ENCODE results near the gene ZIK1.

The ZIK1 gene

DNA sequence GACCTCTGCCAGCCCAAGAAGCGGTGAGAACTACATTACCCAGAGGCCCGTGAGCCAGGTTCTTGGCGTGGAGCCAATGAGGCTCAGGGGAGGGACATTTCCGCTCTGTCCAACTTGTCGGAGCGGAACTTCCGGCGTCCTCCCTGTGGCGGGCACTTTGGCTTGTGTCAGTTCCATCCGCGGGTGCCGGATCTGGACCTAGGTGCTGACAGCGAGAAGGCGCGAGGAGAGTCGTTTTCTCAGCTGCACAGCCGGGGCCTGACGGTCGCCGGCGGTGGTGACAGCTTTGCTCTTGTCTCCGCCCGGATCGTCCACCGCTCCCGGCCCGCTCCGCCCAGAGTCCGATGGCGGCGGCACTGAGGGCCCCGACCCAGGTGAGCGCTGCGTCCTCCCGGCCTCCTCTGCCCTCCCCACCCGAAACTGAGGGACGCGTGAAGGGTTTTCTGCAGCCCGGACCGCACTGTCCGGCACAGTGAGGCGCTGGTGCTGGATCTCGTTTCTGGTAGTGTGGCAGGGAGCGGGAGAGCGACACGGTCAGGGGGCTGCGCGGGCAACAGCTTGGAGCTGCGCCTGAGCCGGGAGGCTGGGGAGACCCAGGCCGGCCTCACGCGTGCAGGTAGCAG is 15.9 kb downstream of the ZIK1 start, which contains the start of gene ZNF530:
TSS of gene ZNF530 (plus strand) at position 125 of the 623 bp plus-strand sequence. CDS start 4,461 bp downstream, outside the sequence.
- in situ Hi-C loops (cut with MboI; ENCODE audit: low sequenced_read_pairs, unreplicated experiment) = no loop called here
- TF ChIP-seq, protein P1, sequence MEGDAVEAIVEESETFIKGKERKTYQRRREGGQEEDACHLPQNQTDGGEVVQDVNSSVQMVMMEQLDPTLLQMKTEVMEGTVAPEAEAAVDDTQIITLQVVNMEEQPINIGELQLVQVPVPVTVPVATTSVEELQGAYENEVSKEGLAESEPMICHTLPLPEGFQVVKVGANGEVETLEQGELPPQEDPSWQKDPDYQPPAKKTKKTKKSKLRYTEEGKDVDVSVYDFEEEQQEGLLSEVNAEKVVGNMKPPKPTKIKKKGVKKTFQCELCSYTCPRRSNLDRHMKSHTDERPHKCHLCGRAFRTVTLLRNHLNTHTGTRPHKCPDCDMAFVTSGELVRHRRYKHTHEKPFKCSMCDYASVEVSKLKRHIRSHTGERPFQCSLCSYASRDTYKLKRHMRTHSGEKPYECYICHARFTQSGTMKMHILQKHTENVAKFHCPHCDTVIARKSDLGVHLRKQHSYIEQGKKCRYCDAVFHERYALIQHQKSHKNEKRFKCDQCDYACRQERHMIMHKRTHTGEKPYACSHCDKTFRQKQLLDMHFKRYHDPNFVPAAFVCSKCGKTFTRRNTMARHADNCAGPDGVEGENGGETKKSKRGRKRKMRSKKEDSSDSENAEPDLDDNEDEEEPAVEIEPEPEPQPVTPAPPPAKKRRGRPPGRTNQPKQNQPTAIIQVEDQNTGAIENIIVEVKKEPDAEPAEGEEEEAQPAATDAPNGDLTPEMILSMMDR (IDR thresholded peaks at IDR 0.05; ENCODE audit: borderline replicate concordance, control extremely low read depth, extremely low read depth, insufficient read depth, missing control alignments) = no peak
- peak; percentile 93 for DNase-seq (ENCODE audit: low spot score)

GRCh38 chr19:57606931-57607330 is 23.0 kb downstream of the ZIK1 start:
- in situ Hi-C loops (cut with MboI; ENCODE audit: low sequenced_read_pairs, unreplicated experiment) = no loop called here
- DNase-seq (ENCODE audit: low spot score) = no peak
- TF ChIP-seq, protein P1 (IDR thresholded peaks at IDR 0.05; ENCODE audit: borderline replicate concordance, control extremely low read depth, extremely low read depth, insufficient read depth, missing control alignments) = no peak

DNA sequence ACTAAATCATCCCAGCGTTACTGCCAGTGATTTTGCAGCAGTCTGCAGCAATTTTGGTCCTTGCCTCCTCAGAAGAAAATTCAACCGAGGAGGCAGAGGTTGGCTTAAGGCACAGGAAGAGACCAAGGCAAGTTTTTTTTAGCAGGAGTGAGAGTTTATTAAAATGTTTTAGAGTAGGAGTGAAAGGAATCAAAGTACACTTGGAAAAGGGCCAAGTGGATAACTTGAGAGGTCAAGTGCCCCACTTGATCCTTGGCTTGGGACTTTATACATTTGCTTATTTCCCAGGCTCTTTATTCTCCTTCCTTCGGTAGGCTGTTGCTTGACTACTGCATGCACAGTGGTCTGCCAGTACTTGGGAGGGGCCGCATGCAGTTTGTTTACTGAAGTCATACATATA is 27.2 kb downstream of the ZIK1 start:
- TF ChIP-seq, protein P1 (IDR thresholded peaks at IDR 0.05; ENCODE audit: borderline replicate concordance, control extremely low read depth, extremely low read depth, insufficient read depth, missing control alignments) = no peak
- in situ Hi-C loops (cut with MboI; ENCODE audit: low sequenced_read_pairs, unreplicated experiment) = no loop called here

DNA sequence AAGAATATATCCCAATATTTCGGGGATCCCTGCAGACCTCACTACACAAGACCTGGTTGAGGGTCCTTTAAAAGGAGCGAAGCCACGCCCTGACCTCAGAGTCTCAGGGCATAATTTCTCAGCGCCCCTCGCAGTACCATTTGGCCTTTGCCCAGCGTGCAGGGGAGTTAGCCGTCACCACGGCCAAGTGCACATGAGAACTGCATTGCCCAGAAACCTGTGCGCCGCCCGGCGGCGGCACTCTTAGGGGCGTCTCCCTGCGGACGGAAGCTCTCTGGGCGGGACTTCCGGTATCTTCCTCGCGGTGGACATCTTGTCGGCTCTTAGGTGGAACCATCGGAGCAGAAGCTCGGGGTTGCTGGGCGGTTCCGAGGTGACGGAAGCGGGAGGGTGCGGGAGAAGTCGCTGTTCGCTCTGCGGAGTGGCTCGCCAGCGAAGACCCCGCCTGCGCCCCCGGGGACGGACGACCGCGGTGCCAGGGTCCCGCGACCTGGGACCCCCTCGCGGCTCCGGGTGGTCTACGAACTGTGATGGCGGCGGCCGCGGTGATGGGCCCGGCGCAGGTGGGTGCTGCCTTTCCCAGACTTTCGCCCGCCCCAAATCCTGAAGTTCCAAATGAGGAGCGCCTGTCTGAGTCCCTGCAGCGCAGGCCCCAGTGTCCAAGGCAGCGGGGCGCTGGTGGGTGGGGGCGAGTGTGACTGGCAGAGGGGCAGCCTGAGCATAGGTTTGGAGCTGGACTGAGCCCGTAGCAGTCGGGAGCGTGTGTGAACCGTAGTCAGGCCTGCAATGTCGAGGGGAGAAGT is 30.2 kb downstream of the ZIK1 start, which contains the start of gene ZNF134:
TSS of gene ZNF134 (plus strand) at position 302 of the 803 bp plus-strand sequence. CDS start 5,227 bp downstream, outside the sequence.
- TF ChIP-seq, protein P1 (IDR thresholded peaks at IDR 0.05; ENCODE audit: borderline replicate concordance, control extremely low read depth, extremely low read depth, insufficient read depth, missing control alignments) = no peak
- in situ Hi-C loops (cut with MboI; ENCODE audit: low sequenced_read_pairs, unreplicated experiment) = no loop called here
- DNase-seq (ENCODE audit: low spot score) = peak; percentile 96

More for the DNA sequence above, 27.2 kb downstream of the ZIK1 start:
- DNase-seq (ENCODE audit: low spot score) = no peak

DNA sequence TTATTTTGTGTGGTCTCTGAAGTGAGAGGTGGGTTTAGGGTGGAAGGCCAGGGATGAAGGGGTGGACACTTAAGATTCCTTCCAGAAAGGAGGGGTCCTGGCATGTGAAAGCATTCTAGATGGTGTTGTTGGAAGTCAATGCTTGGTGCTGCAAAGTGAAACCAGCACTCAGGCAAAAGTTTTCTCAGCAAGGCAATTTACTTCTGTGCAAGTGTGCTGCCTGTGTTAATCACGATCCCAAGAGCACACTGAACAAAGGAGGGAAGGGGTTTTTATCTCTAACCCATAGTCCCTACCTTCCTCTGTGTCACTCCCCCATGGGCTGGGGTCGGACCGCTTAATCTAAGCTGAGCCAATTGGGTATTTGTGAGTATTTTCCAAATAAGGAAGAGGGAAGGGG is 31.4 kb downstream of the ZIK1 start:
- in situ Hi-C loops (cut with MboI; ENCODE audit: low sequenced_read_pairs, unreplicated experiment) = no loop called here
- no peak for DNase-seq (ENCODE audit: low spot score)
- TF ChIP-seq, protein P1 (IDR thresholded peaks at IDR 0.05; ENCODE audit: borderline replicate concordance, control extremely low read depth, extremely low read depth, insufficient read depth, missing control alignments) = no peak

- no peak for DNase-seq (ENCODE audit: low spot score)
- in situ Hi-C loops (cut with MboI; ENCODE audit: low sequenced_read_pairs, unreplicated experiment) = no loop called here
- TF ChIP-seq, protein P1 (IDR thresholded peaks at IDR 0.05; ENCODE audit: borderline replicate concordance, control extremely low read depth, extremely low read depth, insufficient read depth, missing control alignments) = no peak
Observed at GRCh38 chr19:57620673-57621348, 36.9 kb downstream of the ZIK1 start.

All from GM13976 (cell line).